ENCODE data around the gene OPCML.

GRCh38 chr11:132728026-132728425 lies 804.3 kb downstream of the OPCML start:
- no peak for TF ChIP-seq CTCF (optimal IDR thresholded peaks at IDR 0.05 in 1 of 3, IDR thresholded peaks at IDR 0.05 in 1 of 3, conservative IDR thresholded peaks at IDR 0.05 in 1 of 3; ENCODE audit: extremely low read depth in 1 of 3, insufficient read depth in 2 of 3, low read length in 3 of 3)
- TF ChIP-seq EZH2 (IDR thresholded peaks at IDR 0.05; ENCODE audit: low read length) = no peak

All from keratinocyte (primary cell).